Thyroid gland (tissue), 4 donors: ENCODE results near the gene STATH. TPM values are rescaled to one million over a fixed set of nuclear protein-coding genes. Genes with fewer than 3 reads are reported as not detected.

Experiments used
- DNase-seq, 2 donors: peaks; one replicate each; pipeline ENCODE4 v3.0.0-alpha.2; 2019
- H3K27ac ChIP-seq, 3 donors: fragments of 200-600 bp; sonication (generic); 1 replicate in 2 of 3; 2 replicates in 1 of 3; pipeline ENCODE4 v1.5.1; 2016 to 2019; ENCODE audit warnings: mild to moderate bottlenecking in 1 of 3, moderate library complexity in 1 of 3
- H3K27me3 ChIP-seq: fragments of 200-600 bp; sonication (generic); one replicate; pipeline ENCODE4 v1.5.1; 2019
- H3K36me3 ChIP-seq, 2 donors: fragments of 200-600 bp; sonication (generic); one replicate each; pipeline ENCODE4 v1.5.1; 2016 to 2019
- H3K4me1 ChIP-seq, 2 donors: fragments of 200-600 bp; sonication (generic); one replicate each; pipeline ENCODE4 v1.5.1; 2017 to 2019
- H3K4me3 ChIP-seq, 3 donors: fragments of 200-600 bp; sonication (generic); replicated peaks in 1 of 3; 1 replicate in 2 of 3; 2 replicates in 1 of 3; pipeline ENCODE4 v1.5.1; 2016; ENCODE audit warnings: mild to moderate bottlenecking in 1 of 3
- H3K9me3 ChIP-seq: fragments of 200-600 bp; sonication (generic); one replicate; pipeline ENCODE4 v1.5.1; 2017
- CTCF ChIP-seq, 6 experiments: fragments of 200-600 bp in 3 of 6; fragments of 450-650 bp in 3 of 6; sonication (generic) in 3 of 6; IDR thresholded peaks; one replicate each; pipeline ENCODE4 v1.5.1; 2016 to 2019; ENCODE audit warnings: antibody characterized with exemption in 6 of 6, mild to moderate bottlenecking in 2 of 6, inconsistent platforms in 1 of 6, moderate library complexity in 1 of 6
- POLR2A ChIP-seq, 2 donors: fragments of 450-650 bp; IDR thresholded peaks; one replicate each; pipeline ENCODE4 v1.6.1; 2017; ENCODE audit warnings: antibody characterized with exemption in 2 of 2, mild to moderate bottlenecking in 2 of 2, moderate library complexity in 1 of 2
- WGBS, 2 donors: methylation state at CpG; one replicate each; pipeline ENCODE4 v1.1.5; 2017; 5-methylcytosine and 5-hydroxymethylcytosine counted together
- intact Hi-C: fragments of 100-400 bp; cut with DNase I; formaldehyde crosslinking; loops from one replicate; pipeline ENCODE4 v1.15.1; 2023
- total RNA-seq, 4 donors: library from RNA; depleted of rRNA; stranded (reverse); fragments of >200 nt; gene quantifications; one replicate each; pipeline ENCODE4 v1.2.3, GENCODE V29; 2016

STATH gene
- total RNA-seq: not detected

- Histone ChIP-seq H3K4me3 (no peak within 1 kb of the TSS), H3K4me1 (no peaks in the 10 kb centered on the region), H3K36me3 (no peaks in the 10 kb centered on the region), H3K27me3 (no peaks in the 10 kb centered on the region), H3K9me3 (no peaks in the 10 kb centered on the region), H3K27ac (no peak within 1 kb of the TSS)
- DNase-seq: no peak
- intact Hi-C loops: no loop called here
- WGBS, 2 donors: 79 to 92% methylated on average over 3 of the region's 3 CpGs
- no peak for TF ChIP-seq CTCF (IDR thresholded peaks at IDR 0.05)
- TF ChIP-seq POLR2A (IDR thresholded peaks at IDR 0.05): no peak
Observed at GRCh38 chr4:69995526-69996016, at the start of gene STATH. Gene STATH (plus strand): TSS chr4:69995966. CDS start chr4:69998438, 2,472 bp downstream.

- 78 to 79% methylated on average over 3 of the region's 3 CpGs for WGBS, 2 donors
- Histone ChIP-seq H3K4me3 (no peak overlapping the region), H3K27me3 (no peaks in the 10 kb centered on the region), H3K4me1 (no peaks in the 10 kb centered on the region), H3K9me3 (no peaks in the 10 kb centered on the region), H3K27ac (no peak overlapping the region), H3K36me3 (no peaks in the 10 kb centered on the region)
- TF ChIP-seq POLR2A (IDR thresholded peaks at IDR 0.05): no peak
- no peak for DNase-seq
- intact Hi-C loops: no loop called here
Observed at GRCh38 chr4:69951602-69952001, 44.2 kb upstream of the STATH start.

GRCh38 chr4:69957209-69957608 lies 38.6 kb upstream of the STATH start:
- DNase-seq: no peak
- Histone ChIP-seq H3K4me1 (no peaks in the 10 kb centered on the region), H3K27me3 (no peaks in the 10 kb centered on the region), H3K27ac (no peak overlapping the region), H3K9me3 (no peaks in the 10 kb centered on the region), H3K4me3 (no peak overlapping the region), H3K36me3 (no peaks in the 10 kb centered on the region)
- intact Hi-C loops: no loop called here
- no peak for TF ChIP-seq POLR2A (IDR thresholded peaks at IDR 0.05)
- no peak for TF ChIP-seq CTCF (IDR thresholded peaks at IDR 0.05)
- WGBS, 2 donors: 78 to 86% methylated on average over 1 of the region's 1 CpG

GRCh38 chr4:69965628-69966027 lies 30.1 kb upstream of the STATH start, which contains the start of gene CSN2:
Gene CSN2 (minus strand): TSS chr4:69965728. CDS start chr4:69960995, 4,733 bp downstream.
- Histone ChIP-seq H3K4me1 (no peaks in the 10 kb centered on the region), H3K9me3 (no peaks in the 10 kb centered on the region), H3K36me3 (no peaks in the 10 kb centered on the region), H3K27ac (no peak within 1 kb of the TSS), H3K4me3 (no peak within 1 kb of the TSS), H3K27me3 (no peaks in the 10 kb centered on the region)
- no peak for DNase-seq
- TF ChIP-seq CTCF (IDR thresholded peaks at IDR 0.05): no peak
- TF ChIP-seq POLR2A (IDR thresholded peaks at IDR 0.05): no peak
- intact Hi-C loops: no loop called here
- 89 to 91% methylated on average over 2 of the region's 2 CpGs for WGBS, 2 donors

- Histone ChIP-seq H3K4me3 (no peak overlapping the region), H3K36me3 (no peaks in the 10 kb centered on the region), H3K9me3 (no peaks in the 10 kb centered on the region), H3K27ac (no peak overlapping the region), H3K4me1 (no peaks in the 10 kb centered on the region), H3K27me3 (no peaks in the 10 kb centered on the region)
- TF ChIP-seq POLR2A (IDR thresholded peaks at IDR 0.05): no peak
- TF ChIP-seq CTCF (IDR thresholded peaks at IDR 0.05): no peak
- no peak for DNase-seq
- intact Hi-C loops: no loop called here
- 70 to 78% methylated on average over 1 of the region's 1 CpG for WGBS, 2 donors
Observed at GRCh38 chr4:69970071-69970470, 25.7 kb upstream of the STATH start.

GRCh38 chr4:69974631-69975030 lies 21.1 kb upstream of the STATH start:
- intact Hi-C loops: no loop called here
- WGBS, 2 donors: 73 to 88% methylated on average over 1 of the region's 1 CpG
- Histone ChIP-seq H3K9me3 (no peaks in the 10 kb centered on the region), H3K36me3 (no peaks in the 10 kb centered on the region), H3K27ac (no peak overlapping the region), H3K27me3 (no peaks in the 10 kb centered on the region), H3K4me1 (no peaks in the 10 kb centered on the region), H3K4me3 (no peak overlapping the region)
- TF ChIP-seq POLR2A (IDR thresholded peaks at IDR 0.05) (no peak), CTCF (IDR thresholded peaks at IDR 0.05) (no peak)
- DNase-seq: no peak
